ENCODE results near the gene STK17A.
"Not testable (repeated sequence)": the region's sequence is repeated elsewhere in the genome, so short reads cannot be mapped to it uniquely, and the experiment has no call there.

Gene STK17A

GRCh38 chr7:43624156-43624555, 41.2 kb downstream of the STK17A start:
- no peak for TF ChIP-seq CTCF (IDR thresholded peaks at IDR 0.05; ENCODE audit: borderline replicate concordance, insufficient read depth, low read depth, low read length)
- no peak overlapping the region for H3K4me3 ChIP-seq (ENCODE audit: low read depth, low read length)

- no peak for TF ChIP-seq CTCF (IDR thresholded peaks at IDR 0.05; ENCODE audit: borderline replicate concordance, insufficient read depth, low read depth, low read length)
- no peak overlapping the region for H3K4me3 ChIP-seq (ENCODE audit: low read depth, low read length)
Observed at GRCh38 chr7:43625453-43625852, 42.5 kb downstream of the STK17A start.

- H3K4me3 ChIP-seq (ENCODE audit: low read depth, low read length), result no peak overlapping the region
- TF ChIP-seq CTCF (IDR thresholded peaks at IDR 0.05; ENCODE audit: borderline replicate concordance, insufficient read depth, low read depth, low read length), result no peak
Observed at GRCh38 chr7:43625980-43626379, 43.1 kb downstream of the STK17A start.

- no peak for TF ChIP-seq CTCF (IDR thresholded peaks at IDR 0.05; ENCODE audit: borderline replicate concordance, insufficient read depth, low read depth, low read length)
- no peak overlapping the region for H3K4me3 ChIP-seq (ENCODE audit: low read depth, low read length)
Observed at GRCh38 chr7:43626695-43627094, 43.8 kb downstream of the STK17A start.

- H3K4me3 ChIP-seq (ENCODE audit: low read depth, low read length), result not testable (repeated sequence)
Observed at GRCh38 chr7:43627798-43628197, 44.9 kb downstream of the STK17A start.

GRCh38 chr7:43628431-43628830, 45.5 kb downstream of the STK17A start:
- no peak overlapping the region for H3K4me3 ChIP-seq (ENCODE audit: low read depth, low read length)
- no peak for TF ChIP-seq CTCF (IDR thresholded peaks at IDR 0.05; ENCODE audit: borderline replicate concordance, insufficient read depth, low read depth, low read length)

GRCh38 chr7:43629857-43630256, 46.9 kb downstream of the STK17A start:
- TF ChIP-seq CTCF (IDR thresholded peaks at IDR 0.05; ENCODE audit: borderline replicate concordance, insufficient read depth, low read depth, low read length), result no peak
- no peak overlapping the region for H3K4me3 ChIP-seq (ENCODE audit: low read depth, low read length)

GRCh38 chr7:43630482-43630881, 47.6 kb downstream of the STK17A start:
- no peak for TF ChIP-seq CTCF (IDR thresholded peaks at IDR 0.05; ENCODE audit: borderline replicate concordance, insufficient read depth, low read depth, low read length)
- no peak overlapping the region for H3K4me3 ChIP-seq (ENCODE audit: low read depth, low read length)
